ENCODE data around the gene CDCP2.

The CDCP2 gene
- total RNA-seq = 0 to 0.11 (median 0) reads per million in 3 experiments

GRCh38 chr1:54152696-54153095, at the start of gene CDCP2:
Gene CDCP2, minus strand, starts transcription at chr1:54153000. Its CDS starts 78 bp downstream, at chr1:54152922.
- no peak for DNase-seq

- DNase-seq = no peak
Observed at GRCh38 chr1:54200519-54200997, 47.8 kb upstream of the CDCP2 start.

- DNase-seq = peak; percentile 91
Observed at GRCh38 chr1:54199765-54200518, 47.1 kb upstream of the CDCP2 start, which contains the start of the genes CYB5RL and MRPL37. Gene CYB5RL, minus strand, starts transcription at chr1:54200030. Its CDS starts 4,414 bp downstream, at chr1:54195616. Gene MRPL37, plus strand, starts transcription at chr1:54200167. Its CDS starts 77 bp downstream, at chr1:54200244.

GRCh38 chr1:54199151-54199764, 46.5 kb upstream of the CDCP2 start:
- DNase-seq = no peak

GRCh38 chr1:54193453-54193852, 40.7 kb upstream of the CDCP2 start:
- no peak for DNase-seq

GRCh38 chr1:54191525-54191924, 38.7 kb upstream of the CDCP2 start:
- no peak for DNase-seq

- DNase-seq = no peak
Observed at GRCh38 chr1:54190526-54190925, 37.7 kb upstream of the CDCP2 start.

GRCh38 chr1:54188291-54188690, 35.5 kb upstream of the CDCP2 start:
- DNase-seq = no peak

GRCh38 chr1:54186056-54186455, 33.3 kb upstream of the CDCP2 start:
- no peak for DNase-seq

GRCh38 chr1:54180701-54181360, 28.0 kb upstream of the CDCP2 start:
- no peak for DNase-seq

GRCh38 chr1:54178296-54179070, 25.7 kb upstream of the CDCP2 start:
- DNase-seq = no peak

GRCh38 chr1:54177726-54178125, 24.9 kb upstream of the CDCP2 start:
- no peak for DNase-seq

GRCh38 chr1:54176621-54177327, 24.0 kb upstream of the CDCP2 start:
- no peak for DNase-seq

- no peak for DNase-seq
Observed at GRCh38 chr1:54174106-54174505, 21.3 kb upstream of the CDCP2 start.

- DNase-seq = no peak
Observed at GRCh38 chr1:54173681-54174080, 20.9 kb upstream of the CDCP2 start.

- DNase-seq = no peak
Observed at GRCh38 chr1:54172614-54173599, 20.1 kb upstream of the CDCP2 start.

GRCh38 chr1:54171606-54172005, 18.8 kb upstream of the CDCP2 start:
- no peak for DNase-seq

GRCh38 chr1:54171016-54171415, 18.2 kb upstream of the CDCP2 start:
- no peak for DNase-seq

GRCh38 chr1:54169068-54169467, 16.3 kb upstream of the CDCP2 start:
- no peak for DNase-seq

- no peak for DNase-seq
Observed at GRCh38 chr1:54168206-54168965, 15.6 kb upstream of the CDCP2 start.
